Stimulated activated CD4-positive, alpha-beta T cell treated with anti-CD3 and anti-CD28 coated beads, Interleukin-2, amount 100 ng/mL, for 48 hours (primary cell): Measurements from ENCODE around the gene VIPR2.
"Not testable (repeated sequence)": the region's sequence is repeated elsewhere in the genome, so short reads cannot be mapped to it uniquely, and the experiment has no call there.

Experiments
- DNase-seq, 2 donors: peaks; one replicate each; pipeline ENCODE4 v3.0.0-alpha.2; 2020

VIPR2 gene

GRCh38 chr7:159004411-159004810, 140.3 kb downstream of the VIPR2 start:
- peak in 1 of 2 donors; percentile 31 for DNase-seq

- no peak for DNase-seq
These were observed 142.9 kb downstream of the VIPR2 start for GRCh38 chr7:159001811-159002210.

- no peak for DNase-seq
These were observed 143.7 kb downstream of the VIPR2 start for GRCh38 chr7:159000859-159001435.

- no peak for DNase-seq
These were observed 144.6 kb downstream of the VIPR2 start for GRCh38 chr7:159000070-159000469.

GRCh38 chr7:158999496-158999895, 145.2 kb downstream of the VIPR2 start:
- DNase-seq = no peak

- DNase-seq = not testable (repeated sequence)
These were observed 146.4 kb downstream of the VIPR2 start for GRCh38 chr7:158998261-158998660.

- DNase-seq = no peak
These were observed 147.2 kb downstream of the VIPR2 start for GRCh38 chr7:158997471-158997870.

GRCh38 chr7:158997110-158997453, 147.6 kb downstream of the VIPR2 start:
- no peak for DNase-seq

GRCh38 chr7:158996214-158997109, 148.2 kb downstream of the VIPR2 start:
- DNase-seq = no peak

GRCh38 chr7:158995514-158995913, 149.2 kb downstream of the VIPR2 start:
- DNase-seq = no peak

GRCh38 chr7:158994687-158995086, 150.0 kb downstream of the VIPR2 start:
- no peak for DNase-seq

GRCh38 chr7:158993591-158993990, 151.1 kb downstream of the VIPR2 start:
- no peak for DNase-seq

- no peak for DNase-seq
These were observed 151.9 kb downstream of the VIPR2 start for GRCh38 chr7:158992759-158993158.

- DNase-seq = no peak
These were observed 152.6 kb downstream of the VIPR2 start for GRCh38 chr7:158991824-158992621.

GRCh38 chr7:158988996-158989395, 155.7 kb downstream of the VIPR2 start:
- DNase-seq = no peak

GRCh38 chr7:158988302-158988862, 156.3 kb downstream of the VIPR2 start:
- DNase-seq = no peak

- DNase-seq = no peak
These were observed 157.0 kb downstream of the VIPR2 start for GRCh38 chr7:158987691-158988090.

- no peak for DNase-seq
These were observed 159.1 kb downstream of the VIPR2 start for GRCh38 chr7:158985583-158985982.

GRCh38 chr7:158984007-158984406, 160.7 kb downstream of the VIPR2 start:
- DNase-seq = not testable (repeated sequence)

GRCh38 chr7:158982080-158982479, 162.6 kb downstream of the VIPR2 start:
- not testable (repeated sequence) for DNase-seq

- no peak for DNase-seq
These were observed 164.9 kb downstream of the VIPR2 start for GRCh38 chr7:158979635-158980351.

GRCh38 chr7:158979023-158979529, 165.6 kb downstream of the VIPR2 start:
- DNase-seq = no peak
